Hepatocyte (in vitro differentiated cells): ENCODE results near the gene SYNGR4. TPM values are rescaled to one million over a fixed set of nuclear protein-coding genes. Genes with fewer than 3 reads are reported as not detected.

ENCODE experiments used
- DNase-seq: peaks from one replicate; pipeline ENCODE4 v3.0.0-alpha.2; 2016; ENCODE audit warnings: low spot score
- H2AFZ ChIP-seq: fragments of 200-600 bp; sonication (generic); 2 replicates; pipeline ENCODE4 v1.6.0; 2016; ENCODE audit warnings: antibody characterized with exemption, mild to moderate bottlenecking
- H3K27ac ChIP-seq: fragments of 200-600 bp; sonication (generic); 2 replicates; pipeline ENCODE4 v1.5.1; 2016; ENCODE audit warnings: mild to moderate bottlenecking
- H3K27me3 ChIP-seq: fragments of 200-600 bp; sonication (generic); 2 replicates; pipeline ENCODE4 v1.6.1; 2016
- H3K36me3 ChIP-seq: fragments of 200-600 bp; sonication (generic); replicated peaks from 2 replicates; pipeline ENCODE4 v1.5.1; 2016; ENCODE audit warnings: low read depth; ENCODE audit not compliant: insufficient read depth
- H3K4me1 ChIP-seq: fragments of 200-600 bp; sonication (generic); 2 replicates; pipeline ENCODE4 v1.5.1; 2016; ENCODE audit warnings: mild to moderate bottlenecking, moderate library complexity; ENCODE audit not compliant: insufficient read depth
- H3K4me2 ChIP-seq: fragments of 200-600 bp; sonication (generic); 2 replicates; pipeline ENCODE4 v1.6.0; 2016
- H3K4me3 ChIP-seq: fragments of 200-600 bp; sonication (generic); 2 replicates; pipeline ENCODE4 v1.5.1; 2016; ENCODE audit warnings: mild to moderate bottlenecking
- H3K79me2 ChIP-seq: fragments of 200-600 bp; sonication (generic); 2 replicates; pipeline ENCODE4 v1.6.0; 2017; ENCODE audit warnings: mild to moderate bottlenecking
- H3K9me2 ChIP-seq: fragments of 200-600 bp; sonication (generic); replicated peaks from 2 replicates; pipeline ENCODE4 v1.6.0; 2017; ENCODE audit warnings: mild to moderate bottlenecking; ENCODE audit not compliant: insufficient read depth
- H3K9me3 ChIP-seq: fragments of 200-600 bp; sonication (generic); 2 replicates; pipeline ENCODE4 v1.5.1; 2016; ENCODE audit warnings: low read depth, mild to moderate bottlenecking
- H4K20me1 ChIP-seq: fragments of 200-600 bp; sonication (generic); 2 replicates; pipeline ENCODE4 v1.6.0; 2016; ENCODE audit warnings: mild to moderate bottlenecking; ENCODE audit not compliant: insufficient read depth, poor library complexity, severe bottlenecking
- CTCF ChIP-seq: fragments of 200-600 bp; sonication (generic); IDR thresholded peaks from 2 replicates; pipeline ENCODE4 v1.5.1; 2016; ENCODE audit warnings: antibody characterized with exemption, mild to moderate bottlenecking; ENCODE audit not compliant: poor library complexity
- EZH2 ChIP-seq: fragments of 200-600 bp; sonication (generic); IDR thresholded peaks from 2 replicates; pipeline ENCODE4 v1.6.1; 2016; ENCODE audit warnings: antibody characterized with exemption, mild to moderate bottlenecking, borderline replicate concordance
- EZH2phosphoT487 ChIP-seq: fragments of 200-600 bp; sonication (generic); IDR thresholded peaks from one replicate; pipeline ENCODE4 v1.6.1; 2018; ENCODE audit warnings: antibody characterized with exemption, mild to moderate bottlenecking, low read depth, moderate library complexity; ENCODE audit not compliant: unreplicated experiment, severe bottlenecking
- WGBS: methylation state at CpG from one replicate; pipeline ENCODE4 v1.1.6; 2016; ENCODE audit warnings: low lambda C conversion rate; ENCODE audit errors: missing lambda C conversion rate; 5-methylcytosine and 5-hydroxymethylcytosine counted together
- polyA plus RNA-seq: library from polyadenylated mRNA; unstranded; fragments of >200 nt; fragmentation: Nextera tagmentation; extraction: Ambion mirVana; gene quantifications from 2 replicates; pipeline ENCODE4 v1.2.1, GENCODE V29; 2016
- total RNA-seq: library from RNA; depleted of rRNA; stranded (reverse); fragments of >200 nt; gene quantifications from 2 replicates; pipeline ENCODE4 v1.2.3, GENCODE V29; 2014

Gene SYNGR4
- total and polyA plus RNA-seq, 2 experiments from 2014 or later: 1.3 TPM; not detected in 1

- Histone ChIP-seq H3K9me3 (no peaks in the 10 kb centered on the region), H3K4me3 (no peak overlapping the region), H3K4me2 (no peak overlapping the region), H3K27me3 (no peaks in the 10 kb centered on the region), H3K27ac (peak overlapping the region; percentile 63), H2AFZ (no peak overlapping the region), H3K36me3 (no peaks in the 10 kb centered on the region), H4K20me1 (no peaks in the 10 kb centered on the region), H3K9me2 (no peaks in the 10 kb centered on the region), H3K4me1 (peaks cover 3% of the 10 kb centered on the region), H3K79me2 (no peaks in the 10 kb centered on the region)
- no peak for DNase-seq
- TF ChIP-seq EZH2phosphoT487: no peak
- TF ChIP-seq CTCF: no peak
- no peak for TF ChIP-seq EZH2
- WGBS: 73% methylated on average over 12 of the region's 12 CpGs
These were observed 8.7 kb upstream of the SYNGR4 start for GRCh38 chr19:48355365-48355954.

- Histone ChIP-seq H3K36me3 (no peaks in the 10 kb centered on the region), H3K27me3 (no peaks in the 10 kb centered on the region), H2AFZ (no peak overlapping the region), H3K9me2 (no peaks in the 10 kb centered on the region), H3K4me3 (no peak overlapping the region), H3K4me2 (no peak overlapping the region), H3K9me3 (no peaks in the 10 kb centered on the region), H4K20me1 (no peaks in the 10 kb centered on the region), H3K79me2 (no peaks in the 10 kb centered on the region), H3K4me1 (peaks cover 3% of the 10 kb centered on the region), H3K27ac (no peak overlapping the region)
- TF ChIP-seq CTCF: no peak
- WGBS: 96% methylated on average over 4 of the region's 5 CpGs
- DNase-seq: no peak
These were observed 5.0 kb upstream of the SYNGR4 start for GRCh38 chr19:48359123-48359522.

- Histone ChIP-seq H3K9me3 (no peaks in the 10 kb centered on the region), H4K20me1 (no peaks in the 10 kb centered on the region), H3K79me2 (no peaks in the 10 kb centered on the region), H3K27me3 (no peaks in the 10 kb centered on the region), H3K4me2 (no peak overlapping the region), H3K36me3 (no peaks in the 10 kb centered on the region), H3K27ac (no peak overlapping the region), H3K9me2 (no peaks in the 10 kb centered on the region), H3K4me3 (no peak overlapping the region), H2AFZ (no peak overlapping the region), H3K4me1 (no peaks in the 10 kb centered on the region)
- TF ChIP-seq EZH2: no peak
- 98% methylated on average over 3 of the region's 3 CpGs for WGBS
- no peak for DNase-seq
These were observed 2.3 kb upstream of the SYNGR4 start for GRCh38 chr19:48361912-48362311.

- TF ChIP-seq EZH2phosphoT487 (no peak), CTCF (no peak), EZH2 (no peak)
- Histone ChIP-seq H3K27me3 (no peaks in the 10 kb centered on the region), H3K9me3 (no peaks in the 10 kb centered on the region), H2AFZ (peak overlapping the region; percentile 69), H3K4me2 (peak overlapping the region; percentile 83), H3K4me1 (no peaks in the 10 kb centered on the region), H3K9me2 (no peaks in the 10 kb centered on the region), H4K20me1 (no peaks in the 10 kb centered on the region), H3K4me3 (peak overlapping the region; percentile 8), H3K79me2 (no peaks in the 10 kb centered on the region), H3K27ac (peak overlapping the region; percentile 82), H3K36me3 (no peaks in the 10 kb centered on the region)
- 6% methylated on average over 23 of the region's 26 CpGs for WGBS
- peak; percentile 97 for DNase-seq
These were observed 1.3 kb upstream of the SYNGR4 start for GRCh38 chr19:48362716-48363499.
